ENCODE measurements around the gene DOCK1.
"Not testable (repeated sequence)": the region's sequence is repeated elsewhere in the genome, so short reads cannot be mapped to it uniquely, and the experiment has no call there.

DOCK1 gene

DNA sequence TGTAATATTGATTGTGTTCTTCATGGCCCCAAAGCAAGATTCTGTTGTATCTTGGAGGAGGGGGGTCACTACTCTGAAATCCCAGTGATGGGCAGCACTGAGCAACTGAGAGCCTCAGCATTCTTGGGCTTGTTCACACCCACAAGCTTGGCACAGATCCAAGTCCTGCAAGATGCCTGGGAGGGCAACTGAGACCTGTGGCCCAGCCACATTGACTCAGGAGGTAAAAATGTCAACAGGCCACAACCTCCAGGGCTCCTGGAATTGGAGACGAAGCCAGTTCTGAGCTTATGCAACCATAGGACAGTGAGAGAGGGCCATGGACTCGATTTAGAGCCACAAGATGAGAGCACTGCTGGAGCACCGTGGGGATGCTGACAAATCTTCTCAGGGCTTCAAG, 3.1 kb upstream of the DOCK1 start:
- FAIRE-seq (no peak), DNase-seq (ENCODE audit: insufficient read length, low spot score) (no peak)

DNA sequence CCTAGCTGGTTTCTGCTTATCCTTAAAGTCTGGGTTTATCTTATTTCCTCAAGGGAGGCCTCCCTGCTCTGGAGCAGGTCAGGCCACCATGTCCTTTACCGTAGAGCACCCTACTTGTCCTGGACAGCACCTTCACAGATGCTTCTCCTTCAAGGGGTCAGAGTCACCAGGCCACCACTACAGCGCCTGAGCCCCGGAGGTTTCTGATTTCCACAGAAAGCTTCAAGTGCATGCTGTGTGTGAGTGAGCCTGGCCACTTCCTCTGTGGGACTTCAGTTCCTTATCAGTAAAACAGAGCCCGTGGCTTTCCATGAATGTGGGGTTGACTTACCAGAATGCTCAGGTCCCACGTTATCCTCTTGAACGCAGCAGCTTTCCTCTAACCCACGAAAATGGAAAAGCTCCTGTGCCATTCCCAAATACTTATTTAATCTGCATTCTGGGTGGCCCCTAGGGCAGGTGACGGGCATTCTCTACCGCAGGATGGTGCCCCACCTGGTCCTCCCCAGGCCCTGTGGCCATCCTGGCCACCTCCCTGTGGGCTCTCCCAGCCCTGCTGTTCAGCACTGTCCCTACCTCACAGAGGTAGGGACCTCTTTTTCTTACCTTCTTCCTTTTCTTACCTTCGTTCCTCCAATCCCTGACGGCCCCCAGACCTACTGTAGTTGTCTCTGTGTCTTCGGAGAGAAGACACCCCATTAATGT, 1.4 kb upstream of the DOCK1 start:
- DNase-seq (ENCODE audit: insufficient read length, low spot score), result no peak
- FAIRE-seq, result no peak

DNA sequence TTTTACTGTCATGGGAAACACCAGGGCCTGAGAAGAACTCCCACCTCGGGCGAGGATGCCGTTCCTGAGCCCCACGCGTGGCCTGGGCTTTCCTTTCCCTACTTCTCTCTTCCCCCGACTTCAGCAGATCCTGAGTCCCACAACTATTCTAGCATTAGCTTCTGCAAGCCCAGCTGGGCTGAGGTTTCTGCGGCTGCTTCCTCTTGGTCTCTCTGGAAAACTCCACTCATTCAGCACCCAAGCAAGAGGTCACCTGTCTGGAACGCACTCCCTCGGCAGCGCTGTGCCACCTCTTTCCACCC, 761 bp upstream of the DOCK1 start:
- DNase-seq (ENCODE audit: insufficient read length, low spot score) (no peak), FAIRE-seq (no peak)

DNA sequence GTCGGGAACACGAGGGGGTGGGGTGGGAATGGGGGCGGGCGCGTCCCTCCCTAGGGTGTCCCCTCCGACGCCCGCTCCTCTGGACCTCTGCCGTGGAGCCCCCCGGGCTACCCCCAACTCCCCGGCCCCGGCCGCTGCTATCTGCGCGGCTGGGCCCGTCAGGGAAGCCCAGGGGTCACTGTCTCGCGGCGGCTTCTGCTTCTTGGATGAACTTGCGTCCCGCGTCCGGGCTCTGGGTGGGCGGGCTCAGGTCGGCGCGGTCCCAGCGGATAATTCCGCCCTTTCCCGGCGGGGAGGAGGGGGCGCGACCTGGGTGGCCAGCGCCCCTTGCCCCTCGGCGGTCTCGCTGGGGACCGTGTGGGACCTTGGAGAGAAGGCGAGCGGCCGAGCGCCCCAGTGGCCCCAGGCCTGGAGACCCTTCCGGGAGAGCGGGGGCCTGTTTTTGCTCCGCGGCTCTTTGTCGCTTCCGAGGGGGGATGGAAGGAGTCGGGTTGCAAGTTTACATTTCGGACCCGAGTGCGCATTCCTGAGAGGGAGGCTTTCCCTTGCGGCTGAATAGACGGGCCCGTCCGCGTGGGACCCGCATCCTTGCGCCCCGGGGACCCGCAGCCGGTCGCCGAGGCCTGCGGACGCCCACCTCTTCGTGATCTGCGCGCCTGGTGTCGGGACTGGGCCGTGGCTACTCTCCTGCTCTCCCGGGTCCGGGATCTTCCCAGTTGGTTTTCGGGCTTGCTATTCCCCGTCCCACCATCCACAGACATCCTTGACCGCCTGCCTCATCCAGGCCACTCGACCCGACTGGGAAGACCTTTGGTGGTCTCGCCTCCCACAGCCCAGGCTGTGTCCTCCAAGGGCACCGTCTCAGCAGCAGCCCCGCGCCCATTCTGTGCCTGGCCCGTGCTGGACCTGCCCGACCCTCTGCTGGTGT, 812 bp downstream of the DOCK1 start:
- DNase-seq (ENCODE audit: insufficient read length, low spot score), result no peak
- no peak for FAIRE-seq

DNA sequence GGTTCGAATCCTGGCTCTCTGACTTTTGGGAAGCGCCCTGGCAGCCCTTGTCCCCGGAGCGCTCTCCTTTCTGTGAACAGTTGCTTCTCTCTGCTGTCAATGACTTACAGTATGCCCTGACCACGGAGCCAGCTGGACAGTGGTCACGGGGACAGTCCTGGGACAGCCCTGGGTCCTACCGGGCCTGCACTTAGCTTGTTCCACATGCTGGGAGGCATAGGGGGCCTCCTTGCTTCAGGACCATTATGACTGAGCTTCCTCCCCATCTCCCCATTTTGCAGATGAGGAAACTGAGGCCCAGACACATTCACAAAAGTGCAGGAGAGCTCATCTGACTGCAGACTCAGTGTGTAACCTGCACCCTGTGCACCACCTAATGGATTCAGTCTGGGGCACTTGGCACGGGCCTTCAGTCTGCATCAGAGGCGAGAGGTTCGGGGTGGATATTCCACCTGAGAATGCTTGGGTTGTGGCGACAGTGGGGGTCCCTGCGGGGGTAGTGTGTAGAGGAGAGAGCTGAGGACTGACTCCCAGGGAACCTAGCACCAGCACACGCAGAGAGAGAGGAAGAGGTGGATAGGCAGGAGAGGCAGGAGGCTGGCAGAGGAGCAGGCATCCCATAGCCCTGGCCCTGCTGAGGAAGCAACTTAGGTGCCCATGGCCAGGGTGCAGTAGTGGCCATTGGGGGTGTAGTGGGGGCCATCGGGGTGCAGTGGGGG, 1.6 kb downstream of the DOCK1 start:
- DNase-seq (ENCODE audit: insufficient read length, low spot score) (no peak), FAIRE-seq (no peak)

DNA sequence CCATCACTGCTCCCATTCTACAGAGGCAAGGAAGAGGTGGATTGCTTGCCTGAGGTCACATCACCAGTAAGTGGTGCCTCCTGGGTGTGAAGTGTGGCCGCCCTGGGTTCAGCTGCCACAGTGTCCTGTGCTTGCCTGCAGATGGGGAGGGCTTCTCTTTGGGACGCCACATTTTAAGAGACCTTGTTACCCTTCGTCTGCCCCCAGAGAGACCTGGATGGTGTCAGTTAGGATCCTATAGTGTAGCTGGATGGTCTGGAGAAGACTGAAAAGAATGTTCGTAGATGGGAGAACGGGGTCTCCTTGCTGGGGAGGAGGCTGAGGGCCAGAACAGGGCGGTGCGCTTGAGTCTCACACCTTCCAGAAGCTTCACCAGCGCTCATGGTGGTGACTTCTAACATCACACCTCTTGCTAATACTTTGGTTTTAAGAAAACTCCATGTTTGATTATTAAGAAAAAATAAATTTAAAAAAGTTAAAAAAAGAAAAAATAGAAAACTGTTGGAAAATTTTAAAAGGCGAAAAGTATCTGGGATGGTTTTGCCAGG, 2.3 kb downstream of the DOCK1 start:
- FAIRE-seq (no peak), DNase-seq (ENCODE audit: insufficient read length, low spot score) (no peak)

DNA sequence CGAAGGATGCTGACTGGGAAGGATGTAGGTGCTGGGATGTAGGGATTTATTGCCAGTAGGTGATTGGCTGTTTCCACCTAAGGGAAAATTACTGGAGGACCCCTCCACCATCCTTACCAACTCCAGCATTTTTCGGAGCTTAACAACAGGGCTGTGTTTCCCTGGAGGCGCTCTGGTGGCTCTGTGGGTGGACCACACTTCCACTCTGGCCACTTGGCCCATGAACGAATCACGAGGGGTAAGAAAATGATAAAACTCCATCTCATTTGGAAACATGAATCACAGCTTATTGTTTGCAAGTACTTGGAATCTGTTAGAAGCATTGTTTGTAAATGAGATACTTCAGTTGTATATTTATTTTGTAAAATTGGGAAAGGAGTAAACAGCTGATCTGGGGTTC, 3.0 kb downstream of the DOCK1 start:
- DNase-seq (ENCODE audit: insufficient read length, low spot score) (no peak), FAIRE-seq (no peak)

DNA sequence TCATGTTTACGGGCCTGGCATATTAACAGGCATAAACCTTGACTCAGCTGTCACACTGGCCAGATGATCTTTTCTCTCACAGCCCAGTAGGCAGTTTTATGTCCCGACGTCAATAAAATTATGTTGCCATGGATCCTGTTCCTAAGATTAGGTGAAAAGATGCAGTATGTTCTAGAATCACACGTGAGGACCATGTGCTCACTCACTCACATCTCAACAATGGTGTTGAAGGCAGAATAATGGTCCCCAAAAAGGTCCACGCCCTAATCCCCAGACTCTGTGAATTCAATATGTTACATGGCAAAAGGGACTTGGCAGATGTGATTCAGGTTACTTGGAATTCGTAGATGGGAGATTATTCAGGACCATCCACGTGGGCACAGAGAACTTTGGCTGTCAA, 3.5 kb downstream of the DOCK1 start:
- DNase-seq (ENCODE audit: insufficient read length, low spot score) (no peak), FAIRE-seq (no peak)

DNA sequence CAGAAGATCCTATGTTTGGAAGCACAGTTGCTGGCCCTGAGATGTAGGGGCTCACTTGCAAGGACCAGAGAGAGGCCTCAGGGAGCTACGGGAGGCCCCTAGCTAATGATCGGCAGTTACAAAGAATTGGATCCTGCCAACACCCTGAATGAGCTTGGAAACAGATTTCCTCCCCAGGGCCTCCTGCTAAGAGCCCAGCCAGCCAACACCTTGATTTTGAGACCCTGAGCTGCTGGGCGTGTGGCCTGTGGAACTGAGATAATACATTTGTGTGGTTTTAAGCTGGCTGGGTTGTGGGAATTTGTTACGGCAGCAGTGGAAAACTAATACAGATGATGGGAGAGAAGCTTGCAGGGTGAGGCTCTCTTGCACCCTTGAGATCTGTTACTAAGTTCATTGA, 3.9 kb downstream of the DOCK1 start:
- FAIRE-seq (no peak), DNase-seq (ENCODE audit: insufficient read length, low spot score) (no peak)

DNA sequence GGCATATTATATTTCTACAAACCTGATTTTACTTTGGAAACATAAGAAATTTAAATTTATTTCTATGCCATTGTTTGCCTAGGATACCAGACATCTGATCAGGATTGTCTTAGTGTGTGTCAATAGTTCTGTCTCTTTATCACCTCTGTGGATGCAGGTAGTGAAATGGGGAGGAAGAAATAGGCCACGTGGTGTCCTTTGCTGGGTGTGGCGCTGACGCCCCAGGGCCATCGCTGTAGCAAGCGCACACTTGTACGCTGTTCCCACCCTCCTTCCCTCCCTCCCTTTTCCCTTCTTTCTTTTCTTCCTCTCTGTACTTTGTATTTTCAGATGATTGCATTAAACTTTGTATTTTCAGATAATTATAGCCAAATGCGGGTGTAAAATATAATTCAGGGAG, 5.0 kb downstream of the DOCK1 start:
- DNase-seq (ENCODE audit: insufficient read length, low spot score) (no peak), FAIRE-seq (no peak)

DNA sequence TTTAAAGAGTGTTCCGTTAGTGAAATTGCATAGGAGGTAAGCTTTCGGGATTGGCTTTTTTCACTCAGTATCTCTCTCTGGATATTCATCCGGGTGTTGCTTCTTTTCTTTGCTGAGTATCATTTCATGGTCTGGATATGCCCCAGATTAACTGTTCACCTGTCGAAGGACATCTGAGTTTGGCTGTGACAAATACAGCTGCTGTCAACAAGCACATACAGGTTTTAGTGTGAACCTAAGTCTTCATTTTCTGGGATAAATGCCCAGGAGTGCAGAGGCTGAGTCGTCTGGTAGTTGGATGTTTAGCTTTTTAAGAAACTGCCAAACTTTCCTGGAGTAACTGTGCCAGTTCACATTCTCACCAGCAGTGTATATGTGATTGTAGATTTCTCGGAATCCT, 5.6 kb downstream of the DOCK1 start:
- FAIRE-seq (no peak), DNase-seq (ENCODE audit: insufficient read length, low spot score) (no peak)

DNA sequence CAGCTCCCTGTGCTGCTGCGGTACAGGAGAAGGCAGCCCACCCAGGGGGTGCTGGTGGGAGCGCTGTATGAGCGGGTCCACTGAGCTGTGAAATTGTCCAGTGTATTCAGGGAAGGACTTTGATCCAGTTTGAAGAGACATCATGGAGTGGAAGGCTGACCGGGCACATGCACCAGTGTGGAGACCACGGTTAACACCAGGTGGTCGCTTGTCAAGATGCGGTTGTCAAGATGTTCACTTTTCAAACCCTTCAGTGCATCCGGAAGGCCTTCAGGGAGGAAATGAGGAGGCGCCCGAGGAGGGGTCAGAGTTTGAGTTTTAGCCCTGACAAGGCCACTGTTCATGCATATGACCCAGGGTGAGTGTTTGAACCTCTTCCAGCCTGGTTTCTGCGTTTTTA, 6.1 kb downstream of the DOCK1 start:
- DNase-seq (ENCODE audit: insufficient read length, low spot score) (no peak), FAIRE-seq (no peak)

DNA sequence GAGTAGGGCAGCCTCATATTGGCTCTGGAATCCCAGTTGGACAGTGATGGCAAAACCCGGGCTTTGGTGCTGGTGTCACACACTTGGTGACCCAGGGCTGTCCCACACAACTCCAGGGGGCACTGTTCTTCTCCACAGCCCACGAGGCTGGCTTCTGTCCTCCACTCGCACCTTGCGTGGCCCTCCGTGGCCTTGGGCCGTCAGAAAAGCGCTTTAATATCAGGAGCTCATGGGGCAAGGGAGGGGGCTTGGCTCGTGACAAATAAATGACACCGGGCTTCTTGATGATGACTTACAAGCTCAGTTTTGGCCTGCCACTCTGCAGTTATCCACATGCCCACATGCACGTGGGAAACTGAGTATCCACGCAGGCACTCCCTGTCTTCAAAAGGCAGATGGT, 8.1 kb downstream of the DOCK1 start:
- FAIRE-seq, result no peak
- no peak for DNase-seq (ENCODE audit: insufficient read length, low spot score)

DNA sequence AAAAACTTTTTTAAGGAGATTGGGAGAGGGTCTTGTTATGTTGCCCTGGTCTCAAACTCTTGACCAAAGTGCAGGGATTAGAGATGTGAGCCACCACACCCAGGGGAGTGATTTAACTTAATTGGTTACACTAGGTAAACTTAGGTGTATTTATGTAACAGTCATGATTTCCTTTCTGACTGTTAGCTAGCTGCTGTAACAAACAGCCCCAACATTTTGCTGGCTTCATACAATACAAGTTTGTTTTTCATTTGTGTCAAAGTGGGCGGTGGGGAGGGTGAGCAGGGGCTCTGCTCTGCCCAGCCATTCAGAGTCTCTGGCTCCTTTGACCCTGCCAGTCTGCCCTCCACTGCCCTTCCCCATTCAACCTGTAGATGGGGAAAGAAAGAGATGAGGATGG, 9.3 kb downstream of the DOCK1 start:
- FAIRE-seq, result no peak

DNA sequence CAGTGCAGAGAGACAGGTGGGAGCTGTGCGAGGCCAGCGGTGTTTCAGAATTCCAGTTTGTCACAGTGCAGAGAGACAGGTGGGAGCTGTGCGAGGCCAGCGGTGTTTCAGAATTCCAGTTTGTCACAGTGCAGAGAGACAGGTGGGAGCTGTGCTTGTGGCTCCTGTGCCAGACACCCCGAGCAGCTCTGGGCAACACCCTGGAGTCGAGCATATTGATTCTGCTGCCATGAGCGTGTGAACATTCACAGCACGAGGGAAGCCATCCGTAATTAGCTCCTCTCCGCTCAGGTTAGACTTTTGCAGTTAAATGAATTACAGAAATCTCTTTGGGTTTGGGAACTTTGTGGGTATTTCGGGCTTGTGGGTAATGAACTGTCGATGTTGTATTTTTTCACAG, 11.7 kb downstream of the DOCK1 start:
- not testable (repeated sequence) for DNase-seq (ENCODE audit: insufficient read length, low spot score); FAIRE-seq

More for the DNA sequence above, 9.3 kb downstream of the DOCK1 start:
- DNase-seq (ENCODE audit: insufficient read length, low spot score), result no peak

DNA sequence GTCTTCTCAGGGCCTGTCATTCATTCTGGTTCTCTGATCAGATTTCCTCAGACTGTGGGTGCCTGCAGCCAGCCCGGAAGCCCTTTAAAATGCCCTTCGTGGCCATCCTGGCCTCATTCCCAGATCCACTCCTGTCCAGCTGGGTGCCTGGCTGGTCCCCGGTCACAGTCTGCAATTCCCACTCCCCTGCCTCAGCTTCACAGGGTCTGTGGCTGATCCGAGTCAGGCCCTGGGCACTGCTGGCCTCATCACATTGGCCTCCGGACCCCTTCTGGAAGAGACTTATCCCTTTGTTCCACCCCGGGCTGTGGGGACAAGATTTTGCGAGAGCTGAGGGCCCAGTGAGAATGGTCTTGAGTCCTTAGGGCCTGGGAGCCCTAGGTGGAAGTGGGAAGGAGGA, 12.1 kb downstream of the DOCK1 start:
- DNase-seq (ENCODE audit: insufficient read length, low spot score) (no peak), FAIRE-seq (no peak)

DNA sequence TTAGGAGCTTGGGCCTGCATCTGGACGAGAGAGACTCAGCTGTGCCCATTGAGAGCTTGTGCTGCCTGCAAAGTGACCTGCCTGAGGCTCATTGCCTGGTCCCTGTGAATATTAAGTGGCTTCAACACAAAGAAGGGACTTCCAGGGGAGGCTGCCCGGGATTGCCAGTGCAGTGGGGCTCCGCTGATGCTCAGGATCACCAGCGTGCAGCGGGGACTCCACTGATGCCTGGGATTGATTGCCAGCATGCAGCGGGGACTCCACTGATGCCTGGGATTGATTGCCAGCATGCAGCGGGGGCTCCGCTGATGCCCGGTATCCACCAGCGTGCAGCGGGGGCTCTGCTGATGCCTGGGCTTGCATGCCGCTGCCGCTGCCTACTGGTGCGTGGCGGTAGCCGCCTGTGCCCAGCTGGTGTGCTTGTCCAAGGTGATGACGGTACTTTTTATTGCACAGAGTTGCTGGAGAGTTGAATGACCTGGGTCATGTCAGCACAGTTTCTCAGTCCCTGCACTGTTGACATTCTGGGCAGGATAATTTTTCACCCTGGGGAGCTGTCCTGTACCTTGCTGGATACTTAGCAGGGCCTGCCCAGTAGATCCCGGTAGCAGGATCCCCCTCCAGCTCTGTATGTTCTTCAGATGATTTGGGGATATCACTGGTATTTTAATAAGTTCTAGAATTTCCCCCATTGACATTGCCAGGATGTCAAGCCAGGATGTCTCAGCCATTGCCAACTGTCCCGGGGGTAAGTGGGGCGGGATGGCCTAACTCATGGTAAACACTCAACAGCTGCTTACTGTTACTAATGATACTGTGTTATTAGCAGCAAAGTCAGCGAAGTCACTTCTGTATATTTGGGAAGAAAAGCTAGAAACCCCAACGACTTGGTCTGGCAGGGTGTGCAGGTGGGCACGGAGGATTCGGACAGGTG, 13.0 kb downstream of the DOCK1 start:
- no peak for DNase-seq (ENCODE audit: insufficient read length, low spot score)
- FAIRE-seq, result no peak

DNA sequence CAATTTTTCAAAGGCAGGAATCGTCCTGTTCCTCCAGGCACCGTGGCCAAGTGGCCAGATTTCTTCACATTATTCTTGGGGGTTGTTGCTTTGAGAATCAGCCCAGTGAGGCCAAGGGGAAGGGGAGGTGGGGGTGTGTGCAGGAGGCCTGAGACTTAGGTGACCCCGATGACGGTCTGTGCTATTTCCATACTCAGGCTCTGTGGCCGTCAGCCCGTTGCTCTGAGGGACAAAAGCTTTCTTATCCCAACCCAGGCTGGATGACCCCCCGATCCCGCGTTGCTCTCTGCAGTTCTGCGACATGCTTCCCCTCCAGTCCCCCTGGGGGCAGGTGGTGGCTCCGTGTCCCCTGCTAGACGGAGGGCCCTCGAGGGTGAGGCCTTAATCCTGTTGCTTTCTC, 14.2 kb downstream of the DOCK1 start:
- DNase-seq (ENCODE audit: insufficient read length, low spot score) (no peak), FAIRE-seq (no peak)

DNA sequence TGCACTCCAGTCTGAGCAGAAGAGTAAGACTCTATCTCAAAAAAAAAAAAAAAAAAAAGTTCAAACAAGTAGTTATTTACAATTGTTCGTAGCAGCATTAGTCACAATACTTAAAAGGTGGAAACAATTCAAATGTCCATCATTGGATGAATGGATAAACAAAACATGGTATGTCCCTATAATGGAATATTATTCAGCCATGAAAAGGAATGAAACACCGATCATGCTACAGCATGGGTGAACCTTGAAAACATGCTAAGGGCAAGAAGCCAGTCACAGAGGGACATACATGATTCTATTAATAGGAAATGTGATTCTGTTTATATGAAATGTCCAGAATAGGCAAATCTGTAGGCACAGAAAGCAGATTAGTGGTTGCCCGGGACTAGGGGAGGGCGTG, 15.9 kb downstream of the DOCK1 start:
- DNase-seq (ENCODE audit: insufficient read length, low spot score), result no peak
- FAIRE-seq, result no peak

DNA sequence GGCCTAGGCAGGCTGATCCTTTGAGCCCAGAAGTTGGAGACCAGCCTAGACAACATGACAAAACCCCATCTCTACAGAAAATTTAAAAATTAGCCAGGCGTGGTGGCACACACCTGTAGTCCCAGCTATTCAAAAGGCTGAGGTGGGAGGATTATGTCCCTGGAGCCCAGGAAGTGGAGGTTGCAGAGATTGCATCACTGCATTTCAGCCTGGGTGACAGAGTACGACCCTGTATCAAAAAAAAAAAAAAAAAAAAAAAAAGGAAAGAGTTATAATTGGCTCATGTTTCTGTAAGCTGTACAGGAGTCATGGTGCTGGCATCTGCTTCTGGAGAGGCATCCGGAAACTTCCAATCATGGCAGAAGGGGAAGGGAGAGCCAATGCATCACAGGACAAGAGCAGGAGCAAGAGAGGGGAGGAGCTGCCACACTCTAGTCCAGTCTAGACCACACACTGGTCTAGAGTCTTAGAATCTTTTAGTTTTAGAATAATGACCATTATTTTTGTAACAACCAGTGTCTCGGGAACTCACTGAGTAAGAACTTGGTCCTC, 16.8 kb downstream of the DOCK1 start:
- DNase-seq (ENCODE audit: insufficient read length, low spot score) (no peak), FAIRE-seq (no peak)
